ENCODE results near the gene EIF1AY. TPM values are rescaled to one million over a fixed set of nuclear protein-coding genes. Genes with fewer than 3 reads are reported as not detected.

The EIF1AY gene
- total and polyA plus RNA-seq, 2 donors (not counting 3 experiments of a cell fraction or from before 2014, with no cell fraction given), result 7.2 to 36.0 TPM

DNA sequence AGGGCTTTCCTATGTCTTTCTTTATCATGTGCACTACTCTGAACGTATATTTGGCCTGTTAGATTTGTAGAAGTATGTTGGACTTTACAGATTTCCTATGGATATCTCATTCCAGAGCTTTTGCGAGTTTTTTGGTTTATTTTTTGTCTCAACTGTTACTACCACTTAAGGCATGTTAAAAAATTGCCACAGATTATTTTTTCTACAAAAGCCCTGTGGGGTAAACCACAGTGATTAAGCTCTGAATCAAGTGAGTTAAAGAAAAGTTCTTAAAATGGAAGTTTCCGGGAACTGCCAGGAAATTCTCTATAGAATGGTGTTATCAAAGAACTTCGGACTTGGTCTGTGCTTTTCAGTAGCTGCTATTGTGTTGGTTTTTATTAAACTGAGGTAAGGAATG, 10.6 kb downstream of the EIF1AY start:
- FAIRE-seq (no peak), DNase-seq (ENCODE audit: low read depth, low spot score) (no peak)
- no peak overlapping the region for H3K27ac ChIP-seq (ENCODE audit: insufficient read depth, low read depth, low read length)
- POLR2A ChIA-PET, result no interaction called here
- no peaks in the 10 kb centered on the region for H3K79me2 ChIP-seq (ENCODE audit: control insufficient read depth, insufficient read depth, low read length)
- no peaks in the 10 kb centered on the region for H3K9me3 ChIP-seq (replicated peaks; ENCODE audit: control insufficient read depth, insufficient read depth, low read length)
- H3K9me1 ChIP-seq (replicated peaks; ENCODE audit: control insufficient read depth, extremely low read depth, insufficient read depth, low read length), result no peaks in the 10 kb centered on the region
- no peaks in the 10 kb centered on the region for H3K27me3 ChIP-seq (ENCODE audit: control insufficient read depth in 2 of 2, insufficient read depth in 2 of 2, low read length in 2 of 2)
- H3K9ac ChIP-seq (replicated peaks; ENCODE audit: extremely low read depth, insufficient read depth, low read length), result no peak overlapping the region
- no peak overlapping the region for H2AFZ ChIP-seq (ENCODE audit: low read depth, low read length)
- no peak overlapping the region for H3K4me3 ChIP-seq (replicated peaks in 1 of 3; ENCODE audit: insufficient read depth in 1 of 3, low read depth in 1 of 3, low read length in 3 of 3)
- no TSS peak for BruUV-seq (replicated peaks)
- CTCF ChIA-PET, result no interaction called here
- H3K4me1 ChIP-seq (ENCODE audit: control insufficient read depth, extremely low read depth, insufficient read depth, low read length), result no peaks in the 10 kb centered on the region
- TF ChIP-seq GATA2 (IDR thresholded peaks at IDR 0.05; ENCODE audit: insufficient read depth, insufficient read length, low read depth, low read length) (no peak), JUN (IDR thresholded peaks at IDR 0.05; ENCODE audit: borderline replicate concordance, insufficient read depth, insufficient read length, low read depth) (no peak), EZH2 (IDR thresholded peaks at IDR 0.05; ENCODE audit: borderline replicate concordance, low read depth, low read length, severe bottlenecking) (no peak), FOS (IDR thresholded peaks at IDR 0.05; ENCODE audit: borderline replicate concordance, insufficient read depth, low read length) (no peak), MYC (IDR thresholded peaks at IDR 0.05; ENCODE audit: low read depth, low read length) (no peak), POLR2A (IDR thresholded peaks at IDR 0.05; ENCODE audit: low read depth, low read length) (no peak)
- TF ChIP-seq, protein P1, sequence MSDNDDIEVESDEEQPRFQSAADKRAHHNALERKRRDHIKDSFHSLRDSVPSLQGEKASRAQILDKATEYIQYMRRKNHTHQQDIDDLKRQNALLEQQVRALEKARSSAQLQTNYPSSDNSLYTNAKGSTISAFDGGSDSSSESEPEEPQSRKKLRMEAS (IDR thresholded peaks at IDR 0.05; ENCODE audit: insufficient read depth, insufficient read length), result no peak
- TF ChIP-seq, protein P2, sequence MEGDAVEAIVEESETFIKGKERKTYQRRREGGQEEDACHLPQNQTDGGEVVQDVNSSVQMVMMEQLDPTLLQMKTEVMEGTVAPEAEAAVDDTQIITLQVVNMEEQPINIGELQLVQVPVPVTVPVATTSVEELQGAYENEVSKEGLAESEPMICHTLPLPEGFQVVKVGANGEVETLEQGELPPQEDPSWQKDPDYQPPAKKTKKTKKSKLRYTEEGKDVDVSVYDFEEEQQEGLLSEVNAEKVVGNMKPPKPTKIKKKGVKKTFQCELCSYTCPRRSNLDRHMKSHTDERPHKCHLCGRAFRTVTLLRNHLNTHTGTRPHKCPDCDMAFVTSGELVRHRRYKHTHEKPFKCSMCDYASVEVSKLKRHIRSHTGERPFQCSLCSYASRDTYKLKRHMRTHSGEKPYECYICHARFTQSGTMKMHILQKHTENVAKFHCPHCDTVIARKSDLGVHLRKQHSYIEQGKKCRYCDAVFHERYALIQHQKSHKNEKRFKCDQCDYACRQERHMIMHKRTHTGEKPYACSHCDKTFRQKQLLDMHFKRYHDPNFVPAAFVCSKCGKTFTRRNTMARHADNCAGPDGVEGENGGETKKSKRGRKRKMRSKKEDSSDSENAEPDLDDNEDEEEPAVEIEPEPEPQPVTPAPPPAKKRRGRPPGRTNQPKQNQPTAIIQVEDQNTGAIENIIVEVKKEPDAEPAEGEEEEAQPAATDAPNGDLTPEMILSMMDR (IDR thresholded peaks at IDR 0.05; ENCODE audit: extremely low read depth in 1 of 2, insufficient read depth in 1 of 2, low read depth in 1 of 2, low read length in 2 of 2), result no peak
- H4K20me1 ChIP-seq (replicated peaks; ENCODE audit: control insufficient read depth, extremely low read depth, insufficient read depth, low read length), result no peaks in the 10 kb centered on the region
- H3K4me2 ChIP-seq (ENCODE audit: insufficient read depth, low read length), result no peak overlapping the region
- intact Hi-C loops (cut with micrococcal nuclease), result no loop called here
- H3K36me3 ChIP-seq (ENCODE audit: control insufficient read depth in 2 of 2, extremely low read depth in 1 of 2, insufficient read depth in 2 of 2, low read length in 2 of 2), result no peaks in the 10 kb centered on the region
- dilution Hi-C loops (cut with MboI; ENCODE audit: extremely low pct_ligation_motif_present, low sequenced_read_pairs), result no loop called here

Small RNA genes lying within 50 kb of the gene (small RNA-seq; reads per million reads assigned to genes)
- not detected for gene KDM5DP1 (ENCODE audit: insufficient read depth, insufficient read length, low read depth, low replicate concordance)

Other genes starting within 250 kb of the EIF1AY start
- gene RPS4Y2, start 180.3 kb downstream of the EIF1AY start, total RNA-seq, result not detected in 2 replicates
- gene RPS4Y2, start 180.3 kb downstream of the EIF1AY start, polyA plus RNA-seq, result not detected in 2 replicates